A204.1 (cell line): ENCODE data around the gene B9D2.
"Not testable (repeated sequence)": the region's sequence is repeated elsewhere in the genome, so short reads cannot be mapped to it uniquely, and the experiment has no call there.

Source experiments
- FAIRE-seq: peaks from 2 replicates; lab custom pipeline; 2012; peaks lifted over from hg19 to GRCh38; lab: Jason Lieb, UNC

Gene B9D2

DNA sequence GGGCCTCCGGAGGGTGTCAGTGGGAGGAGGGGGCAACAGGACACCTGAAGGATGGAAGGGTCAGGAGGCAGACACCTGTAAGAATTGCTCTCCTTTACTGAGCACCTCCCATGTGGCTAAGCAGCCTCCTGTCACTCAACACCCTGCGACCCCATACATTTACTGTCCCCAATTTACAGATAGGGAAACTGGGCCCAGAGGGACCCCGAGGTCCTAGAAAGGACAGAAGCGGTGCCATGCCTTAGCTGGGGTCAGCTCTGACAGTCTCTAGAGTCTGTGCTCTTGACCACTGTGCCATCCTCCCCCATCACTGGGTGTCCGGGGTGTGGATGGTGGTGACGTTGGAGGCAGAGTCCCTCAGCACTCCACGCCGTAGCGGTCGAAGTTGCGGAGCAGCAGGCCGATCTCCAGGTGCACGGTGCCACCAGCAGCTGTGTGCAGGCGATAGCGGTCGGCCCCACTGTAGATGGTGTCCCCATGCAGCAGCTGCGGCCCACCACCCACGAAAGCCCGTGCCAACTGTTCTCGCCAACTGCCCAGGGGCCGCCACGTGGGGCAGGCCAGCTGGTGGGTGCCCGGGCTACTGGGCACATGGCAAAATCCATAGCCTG is 9.5 kb downstream of the B9D2 start:
- FAIRE-seq: no peak

GRCh38 chr19:41353466-41354342 is 10.2 kb downstream of the B9D2 start, which contains the start of gene TGFB1:
Gene TGFB1, minus strand, starts transcription at chr19:41353922. Its CDS starts 878 bp downstream, at chr19:41353044.
- FAIRE-seq: no peak

- FAIRE-seq: no peak
Observed at GRCh38 chr19:41352609-41353465, 11.1 kb downstream of the B9D2 start.

DNA sequence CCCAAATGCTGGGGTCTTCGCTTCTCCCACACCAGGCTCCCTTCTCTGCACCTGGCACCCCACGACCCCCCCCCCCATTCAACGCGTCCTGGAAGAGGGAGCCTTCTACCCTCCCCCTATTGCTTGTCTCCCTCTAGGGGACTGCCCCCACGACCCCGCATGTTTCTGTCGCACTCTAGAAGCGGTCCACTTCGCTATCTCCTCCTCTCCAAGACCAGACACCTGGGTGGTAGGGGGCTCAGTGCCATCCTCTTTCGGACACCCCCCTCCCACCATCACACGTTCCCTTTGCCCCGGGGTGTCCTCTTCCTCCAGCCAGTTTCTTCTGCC is 11.7 kb downstream of the B9D2 start:
- FAIRE-seq: no peak

GRCh38 chr19:41351339-41352245 is 12.4 kb downstream of the B9D2 start:
- FAIRE-seq: no peak

DNA sequence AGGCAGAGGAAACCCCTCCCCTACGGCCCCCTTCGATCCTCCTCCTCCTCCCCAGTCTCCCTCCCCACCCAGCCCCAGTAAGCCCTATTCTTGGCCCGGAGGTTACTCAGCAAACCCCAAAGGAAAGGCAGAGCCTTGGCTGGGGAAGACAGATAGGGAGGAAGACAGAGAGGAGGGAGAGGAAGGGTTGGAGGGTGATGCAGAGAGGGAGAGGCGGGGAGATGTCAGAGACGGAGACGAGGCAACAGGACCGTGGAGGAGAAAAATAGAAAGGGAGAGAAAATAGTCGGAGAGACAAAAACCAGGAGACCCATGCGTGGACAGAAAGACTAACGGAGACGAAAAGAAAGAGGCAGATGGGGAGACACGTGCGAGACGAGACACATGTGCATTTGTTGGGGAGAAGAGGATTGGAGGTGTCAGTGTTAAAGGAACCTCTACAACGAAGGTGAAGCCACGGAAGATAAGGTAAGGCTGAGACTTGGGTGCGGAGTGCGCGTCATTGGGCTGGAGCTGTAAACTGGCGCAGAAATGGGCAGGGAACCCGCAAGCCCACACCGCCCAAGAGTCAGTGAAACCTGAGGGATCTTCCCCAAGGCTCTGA is 13.1 kb downstream of the B9D2 start:
- no peak for FAIRE-seq

DNA sequence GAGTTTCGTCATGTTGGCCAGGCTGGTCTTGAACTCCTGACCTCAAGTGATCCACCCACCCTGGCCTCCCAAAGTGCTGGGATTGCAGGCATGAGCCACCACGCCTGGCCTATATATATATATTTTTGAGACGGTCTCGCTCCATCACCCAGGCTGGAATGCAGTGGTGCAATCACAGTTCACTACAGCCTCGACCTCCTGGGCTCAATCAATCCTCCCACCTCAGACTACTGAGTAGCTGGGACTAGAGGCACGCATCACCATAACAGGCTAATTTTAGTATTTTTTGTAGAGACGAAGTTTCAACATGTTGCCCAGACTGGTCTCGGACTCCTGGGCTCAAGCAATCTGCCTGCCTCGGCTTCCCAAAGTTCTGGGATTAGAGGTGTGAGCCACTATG is 17.0 kb downstream of the B9D2 start:
- FAIRE-seq: not testable (repeated sequence)

DNA sequence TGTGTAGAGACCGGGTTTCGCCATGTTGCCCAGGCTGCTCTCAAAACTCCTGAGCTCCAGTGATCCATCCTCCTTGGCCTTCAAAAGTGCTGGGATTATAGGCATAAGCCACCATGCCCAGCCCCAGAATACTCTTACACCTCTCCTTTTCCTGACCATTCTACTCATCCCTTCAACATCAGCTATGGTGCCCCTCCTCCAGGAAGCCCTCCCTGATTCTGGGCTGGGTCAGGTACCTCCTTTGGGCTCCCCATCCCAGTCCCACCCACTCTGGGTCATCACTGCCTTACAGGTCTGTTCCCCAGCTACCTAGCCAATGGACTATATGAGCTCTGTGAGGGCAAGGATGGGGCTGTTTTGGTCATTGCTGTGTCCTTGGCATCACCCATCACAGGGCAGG is 19.8 kb downstream of the B9D2 start:
- FAIRE-seq: no peak

DNA sequence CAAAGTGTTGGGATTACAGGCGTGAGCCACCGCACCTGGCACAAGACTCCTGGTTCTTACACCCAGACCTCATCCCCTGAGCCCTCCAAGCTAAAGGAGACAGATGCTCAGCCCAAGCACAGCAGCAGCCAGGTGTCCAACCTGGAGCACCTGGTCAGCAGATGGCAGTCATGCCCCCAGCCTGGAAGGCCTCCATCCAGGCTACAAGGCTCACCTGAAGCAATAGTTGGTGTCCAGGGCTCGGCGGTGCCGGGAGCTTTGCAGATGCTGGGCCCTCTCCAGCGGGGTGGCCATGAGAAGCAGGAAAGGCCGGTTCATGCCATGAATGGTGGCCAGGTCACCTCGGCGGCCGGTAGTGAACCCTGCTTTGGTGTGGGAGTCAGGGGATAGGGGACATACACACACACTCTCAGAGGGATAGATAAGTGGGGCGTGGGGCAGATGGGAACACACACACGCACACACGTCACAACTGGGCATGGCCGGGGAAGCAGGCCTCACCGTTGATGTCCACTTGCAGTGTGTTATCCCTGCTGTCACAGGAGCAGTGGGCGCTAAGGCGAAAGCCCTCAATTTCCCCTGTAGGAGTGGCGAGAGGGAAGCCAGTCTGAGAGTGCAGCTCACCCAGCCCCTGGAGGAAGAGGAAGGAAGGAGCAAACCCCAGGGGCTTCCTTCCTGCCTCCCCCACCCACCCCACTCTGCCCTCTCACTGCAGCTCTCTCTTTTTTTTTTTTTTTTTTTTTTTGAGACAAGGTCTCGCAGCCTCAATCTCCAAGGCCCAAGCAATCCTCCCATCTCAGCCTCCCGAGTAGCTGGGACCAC is 22.1 kb downstream of the B9D2 start:
- FAIRE-seq: no peak

DNA sequence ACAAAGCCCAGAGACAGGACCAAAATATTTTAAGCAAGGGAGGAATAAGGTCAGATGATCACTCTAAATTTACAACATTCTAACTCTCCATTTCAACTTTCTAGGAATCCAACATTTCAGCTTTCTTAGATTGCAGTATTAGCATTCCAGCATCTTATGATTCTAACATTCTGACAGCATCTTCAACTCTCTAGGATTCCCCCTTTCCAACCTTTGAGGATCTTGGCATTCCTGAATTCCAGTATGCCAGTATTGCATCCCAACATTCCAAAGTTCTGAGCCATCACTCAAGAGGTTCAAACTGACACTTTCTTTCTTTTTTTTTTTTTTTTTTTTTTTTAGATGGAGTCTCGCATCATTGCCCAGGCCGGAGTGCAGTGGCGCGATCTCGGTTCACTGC is 24.0 kb downstream of the B9D2 start:
- no peak for FAIRE-seq

- no peak for FAIRE-seq
Observed at GRCh38 chr19:41335467-41335866, 28.5 kb downstream of the B9D2 start.

DNA sequence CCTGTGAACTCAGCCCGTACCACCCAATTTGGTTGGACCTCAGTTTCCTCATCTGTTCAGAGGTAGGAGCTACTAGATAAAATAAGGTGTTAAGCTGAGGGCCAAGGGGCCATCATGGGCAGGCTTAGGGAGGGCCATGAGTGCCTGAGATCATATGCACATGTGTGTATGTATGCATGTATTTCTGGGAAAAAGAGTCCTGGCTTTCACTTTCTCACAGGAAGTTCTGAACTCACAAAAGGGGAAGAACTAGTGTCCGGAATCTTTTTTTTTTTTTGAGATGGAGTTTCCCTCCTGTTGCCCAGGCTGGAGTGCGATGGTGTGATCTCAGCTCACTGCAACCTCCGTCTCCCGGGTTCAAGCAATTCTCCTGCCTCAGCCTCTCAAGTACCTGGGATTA is 29.2 kb downstream of the B9D2 start:
- no peak for FAIRE-seq

DNA sequence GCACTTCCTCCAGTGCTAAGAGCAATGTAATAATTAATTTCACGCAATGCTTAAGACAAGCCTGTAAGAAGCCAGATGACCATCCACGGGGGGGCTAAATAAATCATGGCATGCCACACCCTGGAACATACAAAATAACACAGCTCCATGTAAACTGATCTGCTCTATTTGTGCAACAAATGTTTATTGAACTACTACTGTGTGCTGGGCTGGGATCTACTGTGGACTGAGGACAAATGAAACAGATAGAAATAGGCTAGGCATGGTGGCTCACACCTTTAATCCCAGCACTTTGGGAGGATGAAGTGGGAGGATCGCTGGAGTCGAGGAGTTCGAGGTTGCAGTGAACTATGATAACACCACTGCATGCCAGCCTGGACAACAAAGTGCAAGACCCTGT is 31.5 kb downstream of the B9D2 start:
- FAIRE-seq: no peak

- no peak for FAIRE-seq
Observed at GRCh38 chr19:41332000-41332399, 31.9 kb downstream of the B9D2 start.

GRCh38 chr19:41330946-41331678 is 32.8 kb downstream of the B9D2 start:
- FAIRE-seq: no peak

GRCh38 chr19:41330481-41330880 is 33.5 kb downstream of the B9D2 start:
- no peak for FAIRE-seq

DNA sequence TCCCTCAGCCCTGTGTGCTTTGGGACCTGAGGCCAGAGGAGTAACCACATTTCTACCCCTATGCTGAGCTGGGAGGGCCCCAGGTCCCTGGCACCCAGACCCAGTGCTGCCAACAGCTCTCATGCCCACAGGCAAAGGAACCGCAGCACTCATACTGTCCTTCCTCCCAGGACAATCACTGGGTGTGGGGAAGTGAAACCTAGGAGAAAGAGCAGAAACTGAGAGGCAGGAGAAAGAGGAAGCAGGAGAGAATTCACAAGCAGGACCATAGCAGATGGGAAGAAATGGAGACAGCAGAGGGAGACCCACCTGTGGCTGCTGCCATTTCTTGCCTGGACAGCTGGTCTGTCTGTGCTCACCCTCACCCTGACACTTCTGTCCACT is 35.1 kb downstream of the B9D2 start:
- no peak for FAIRE-seq

DNA sequence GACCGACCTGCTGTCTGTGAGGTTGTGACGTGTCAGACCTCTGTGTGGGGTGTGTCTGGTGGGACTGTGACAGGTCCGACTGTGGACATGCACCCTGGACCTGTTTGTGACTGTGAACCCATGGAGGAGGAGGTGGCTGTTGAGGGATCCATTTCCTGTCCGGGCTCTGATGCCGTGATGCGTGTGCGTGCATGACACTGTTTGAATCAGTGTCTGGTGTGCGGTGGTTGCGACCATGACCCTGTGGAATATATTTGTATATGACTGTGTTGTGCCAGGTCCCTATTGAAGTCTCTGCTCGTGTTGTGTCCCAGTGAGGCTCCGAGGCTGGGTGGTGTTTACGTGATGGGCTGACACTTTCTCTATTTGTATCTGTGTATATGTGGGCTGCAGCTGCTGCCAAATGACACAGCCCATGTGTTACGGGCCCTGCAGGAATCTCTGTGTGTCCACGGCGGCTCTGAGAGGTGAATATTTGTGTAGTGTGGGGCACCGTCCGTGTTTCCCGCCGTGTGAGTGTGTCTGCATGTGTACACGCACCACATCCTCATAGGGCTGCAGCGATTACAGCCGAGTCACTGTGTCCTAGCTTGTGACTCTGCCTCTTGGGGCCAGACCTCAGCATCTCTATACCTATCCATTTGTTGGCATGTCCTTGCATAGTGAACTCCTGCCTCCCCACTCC is 35.6 kb downstream of the B9D2 start:
- FAIRE-seq: no peak

DNA sequence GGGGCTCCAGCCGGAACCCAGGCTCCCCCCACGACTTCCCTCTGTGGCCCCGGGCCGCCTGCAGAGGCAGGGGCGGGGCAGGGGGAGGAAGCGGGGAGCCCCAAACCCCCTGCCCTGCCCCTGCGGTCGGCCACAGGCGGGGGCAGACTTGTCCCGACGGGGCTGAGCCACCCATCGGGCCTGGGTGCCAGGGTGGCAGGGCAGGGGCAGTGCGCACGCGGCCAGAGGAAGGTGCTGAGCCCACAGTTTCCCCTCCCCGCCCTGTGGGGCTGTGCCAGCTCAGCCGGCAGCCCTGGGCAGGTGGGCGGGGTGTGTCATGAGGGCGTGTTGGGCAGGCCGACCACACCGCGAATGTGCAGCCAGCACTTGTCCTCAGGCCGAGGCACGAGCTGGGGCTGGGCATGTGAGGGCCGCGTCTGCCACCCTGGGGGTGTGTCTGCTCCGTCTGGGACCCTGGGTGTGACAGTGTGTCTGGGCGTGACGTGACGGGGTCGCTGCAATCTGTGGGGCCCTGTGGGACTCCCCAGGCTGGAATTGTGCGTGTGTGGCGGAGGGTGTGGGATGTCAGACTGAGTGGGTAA is 36.3 kb downstream of the B9D2 start:
- no peak for FAIRE-seq
